Left colon (tissue), 2 donors: ENCODE data around the gene TRIM38. TPM values are rescaled to one million over a fixed set of nuclear protein-coding genes. Genes with fewer than 3 reads are reported as not detected.

Experiments used
- ATAC-seq: fragments of 200-7000 bp; cut with Tn5 transposase; one replicate; pipeline ENCODE4 v1.9.1; 2020; ENCODE audit warnings: mild to moderate bottlenecking, moderate library complexity
- DNase-seq, 2 donors: peaks; one replicate each; pipeline ENCODE4 v3.0.0-alpha.2; 2020
- intact Hi-C, 2 donors: fragments of 100-400 bp; cut with DNase I in 1 of 2; cut with micrococcal nuclease in 1 of 2; formaldehyde crosslinking; loops; one replicate each; pipeline versions ENCODE4 v1.11.2 to v1.14.0; 2022; cut with DNase I, micrococcal nuclease
- total RNA-seq, 2 donors: library from RNA; stranded (reverse); fragmentation: NEBNext Ultra II Directional; extraction: Animal tissue kit (Norgen Biotek cat#: 25700); gene quantifications; one replicate each; pipeline ENCODE4 v1.2.1, GENCODE V29; 2021
- donor health status: DM: no; HTN: no; CAD: no.
- donor health status: DM: yes; HTN: yes; CAD: no.

The TRIM38 gene
- total RNA-seq, 2 donors from 2014 or later = 9.6 to 13.2 TPM

DNA sequence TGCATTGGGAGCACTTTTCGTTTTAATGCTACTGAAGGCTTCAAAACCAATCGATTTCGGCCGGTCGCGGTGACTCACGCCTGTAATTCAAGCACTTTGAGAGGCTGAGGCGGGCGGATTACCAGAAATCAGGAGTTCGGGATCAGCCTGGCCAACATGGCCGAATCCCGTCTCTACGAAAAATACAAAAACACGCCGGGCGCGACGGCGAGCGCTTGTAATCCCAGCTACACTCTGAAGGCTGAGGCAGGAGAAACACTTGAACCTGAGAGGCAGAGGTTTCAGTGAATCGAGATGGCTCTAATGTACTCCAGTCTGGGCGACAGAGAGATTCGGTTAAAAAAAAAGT, 58.4 kb downstream of the TRIM38 start:
- intact Hi-C loops = loop anchor here in 1 of 2 donors (10.0 kb wide), 1 partner anchor 184 kb away; a partner anchor contains a TSS
- DNase-seq (peak; percentile 64 to 74), ATAC-seq (peak; percentile 37)

GRCh38 chr6:26021350-26022131, 58.9 kb downstream of the TRIM38 start:
- intact Hi-C loops = loop anchor here in 1 of 2 donors (10.0 kb wide), 1 partner anchor 183 kb away; a partner anchor contains a TSS
- DNase-seq (peak; percentile 93 to 97), ATAC-seq (peak; percentile 78)

DNA sequence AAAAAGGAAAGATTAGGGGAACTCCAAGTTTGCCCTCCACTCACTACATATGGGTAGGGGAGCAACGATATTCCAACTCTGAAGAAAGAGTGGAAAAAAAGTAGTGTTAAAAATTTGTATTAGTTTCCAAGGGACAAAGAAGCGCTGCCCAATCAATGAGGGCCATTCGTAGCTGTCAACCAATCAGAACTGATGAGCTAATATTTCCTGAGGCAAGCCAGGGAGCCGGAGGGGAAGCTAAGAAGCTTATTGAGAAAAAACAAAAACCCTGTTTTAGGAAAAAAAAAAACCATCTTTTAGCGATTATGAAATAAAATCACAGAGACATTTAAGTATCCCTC, 59.5 kb downstream of the TRIM38 start:
- DNase-seq (peak; percentile 45 to 68), ATAC-seq (no peak)
- intact Hi-C loops = loop anchor here in 1 of 2 donors (10.0 kb wide), 1 partner anchor 183 kb away; a partner anchor contains a TSS

- intact Hi-C loops = loop anchor here in 1 of 2 donors (10.0 kb wide), 1 partner anchor 182 kb away; a partner anchor contains a TSS
- ATAC-seq = no peak
- DNase-seq = no peak
These were observed 60.1 kb downstream of the TRIM38 start for GRCh38 chr6:26022737-26023136.

DNA sequence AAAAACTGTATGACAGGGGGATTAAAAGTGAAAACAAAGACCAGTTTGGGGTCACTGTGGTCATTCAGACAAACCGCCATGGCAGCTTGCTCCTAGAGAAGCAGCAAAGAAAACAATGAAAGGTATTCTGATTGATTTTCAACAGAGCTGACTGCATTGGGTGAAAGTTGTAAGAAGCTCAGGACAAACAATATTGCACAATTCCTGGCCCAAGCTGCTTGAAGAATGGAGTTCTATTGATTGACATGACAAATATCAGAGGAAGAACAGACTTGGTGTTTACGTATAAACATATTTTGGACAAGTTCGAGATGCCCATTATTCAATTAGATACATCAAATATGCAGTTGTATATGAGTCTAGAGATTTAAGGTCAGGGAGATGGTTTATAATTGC, 62.0 kb downstream of the TRIM38 start:
- intact Hi-C loops = loop anchor here in 1 of 2 donors (10.0 kb wide), 1 partner anchor 180 kb away; a partner anchor contains a TSS
- no peak for DNase-seq
- no peak for ATAC-seq

DNA sequence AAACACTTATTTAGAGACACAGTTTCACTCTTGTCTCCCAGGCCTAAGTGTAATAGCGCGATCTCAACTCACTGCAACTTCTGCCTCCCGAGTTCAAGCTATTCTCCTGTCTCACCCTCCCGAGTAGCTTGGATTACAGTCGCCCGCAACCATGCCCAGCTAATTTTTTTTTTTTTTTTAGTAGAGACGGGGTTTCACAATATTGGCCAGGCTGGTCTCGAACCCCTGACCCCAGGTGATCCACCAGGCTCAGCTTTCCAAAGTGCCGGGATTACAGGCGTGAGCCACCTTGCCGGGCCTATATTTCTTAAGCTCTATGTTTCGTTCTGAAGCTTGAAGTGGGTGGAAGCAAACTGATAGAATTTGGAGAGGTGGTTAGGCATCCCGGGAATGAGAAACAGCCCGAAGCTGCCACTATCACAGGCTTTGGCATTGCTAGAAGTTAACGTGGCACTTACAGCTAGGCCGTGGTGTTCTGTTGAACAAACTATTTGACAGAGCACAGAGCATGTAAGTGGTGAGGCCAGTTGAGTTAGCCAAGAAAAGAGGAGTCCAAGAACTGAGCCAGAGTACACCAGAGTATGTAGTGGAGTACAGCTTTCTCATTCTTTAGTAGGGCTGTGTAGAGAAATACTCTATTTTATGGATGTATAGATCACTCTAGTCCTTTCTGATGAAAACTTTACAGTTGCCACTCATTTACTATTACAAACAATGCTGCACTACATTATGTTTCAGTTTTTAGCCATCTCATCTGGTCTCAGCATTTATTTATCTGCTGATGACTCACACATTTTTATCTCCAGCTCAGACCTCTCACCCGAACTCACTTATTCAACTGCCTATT, 62.7 kb downstream of the TRIM38 start:
- no peak for DNase-seq
- ATAC-seq = no peak
- intact Hi-C loops = loop anchor here in 1 of 2 donors (10.0 kb wide), 1 partner anchor 180 kb away; a partner anchor contains a TSS

GRCh38 chr6:26025894-26026832, 63.6 kb downstream of the TRIM38 start:
- intact Hi-C loops = loop anchor here in 1 of 2 donors (10.0 kb wide), 1 partner anchor 179 kb away; a partner anchor contains a TSS
- DNase-seq (peak; percentile 97 to 98), ATAC-seq (peak; percentile 67)

DNA sequence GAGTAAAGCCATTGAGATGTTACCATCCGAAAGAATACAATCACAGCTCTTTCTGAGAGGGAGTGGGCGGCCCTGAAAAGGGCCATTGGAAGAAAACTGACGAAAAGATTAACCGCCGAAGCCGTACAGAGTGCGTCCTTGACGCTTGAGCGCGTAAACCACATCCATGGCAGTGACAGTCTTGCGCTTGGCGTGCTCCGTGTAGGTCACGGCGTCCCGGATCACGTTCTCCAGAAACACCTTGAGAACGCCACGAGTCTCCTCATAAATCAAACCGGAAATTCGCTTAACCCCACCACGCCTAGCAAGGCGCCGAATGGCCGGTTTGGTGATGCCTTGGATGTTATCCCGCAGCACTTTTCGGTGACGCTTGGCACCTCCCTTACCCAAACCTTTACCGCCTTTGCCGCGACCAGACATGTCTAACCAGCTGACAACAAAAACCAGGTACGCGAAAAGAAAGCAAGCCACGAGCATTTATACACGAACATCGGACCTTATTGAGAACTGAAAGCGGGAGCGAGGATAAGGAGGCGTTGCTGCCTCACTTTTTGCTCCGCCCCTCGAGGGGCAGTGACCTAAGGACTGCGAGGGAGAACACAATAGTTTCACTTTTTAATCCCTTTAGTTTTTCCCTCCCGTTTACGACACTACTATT, 64.4 kb downstream of the TRIM38 start:
- DNase-seq (peak; percentile 92 to 96), ATAC-seq (peak; percentile 67)
- intact Hi-C loops = loop anchor here in 1 of 2 donors (10.0 kb wide), 1 partner anchor 178 kb away; a partner anchor contains a TSS

- intact Hi-C loops = loop anchor here in 1 of 2 donors (10.0 kb wide), 1 partner anchor 177 kb away; a partner anchor contains a TSS
- no peak for DNase-seq
- no peak for ATAC-seq
These were observed 65.0 kb downstream of the TRIM38 start for GRCh38 chr6:26027491-26028211.

DNA sequence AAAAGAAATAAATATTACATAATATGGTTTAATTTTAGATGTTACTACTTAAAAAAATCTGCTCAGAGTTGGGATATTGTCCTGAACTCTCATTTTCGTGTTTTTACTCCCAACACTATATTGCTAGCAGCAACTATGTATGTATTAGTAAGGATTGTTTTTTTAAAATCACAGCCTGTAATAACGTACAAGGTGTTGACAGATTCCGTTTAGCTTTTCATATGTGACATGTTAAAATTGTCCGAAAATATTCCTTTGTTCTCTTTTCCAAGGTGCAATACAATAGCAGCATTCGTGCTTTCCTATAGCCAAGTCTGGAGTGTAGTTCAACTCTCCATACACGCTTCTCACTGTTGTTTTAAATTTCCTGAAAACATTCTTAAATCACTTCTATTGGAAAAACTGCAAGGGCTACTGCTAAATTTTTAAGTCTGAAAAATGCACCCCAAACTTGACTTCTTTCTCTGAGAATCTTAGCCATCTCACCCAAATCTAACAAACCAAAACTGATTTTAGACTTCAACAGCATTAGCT, 65.7 kb downstream of the TRIM38 start:
- intact Hi-C loops = loop anchor here in 1 of 2 donors (10.0 kb wide), 1 partner anchor 177 kb away; a partner anchor contains a TSS
- ATAC-seq (no peak), DNase-seq (no peak)

DNA sequence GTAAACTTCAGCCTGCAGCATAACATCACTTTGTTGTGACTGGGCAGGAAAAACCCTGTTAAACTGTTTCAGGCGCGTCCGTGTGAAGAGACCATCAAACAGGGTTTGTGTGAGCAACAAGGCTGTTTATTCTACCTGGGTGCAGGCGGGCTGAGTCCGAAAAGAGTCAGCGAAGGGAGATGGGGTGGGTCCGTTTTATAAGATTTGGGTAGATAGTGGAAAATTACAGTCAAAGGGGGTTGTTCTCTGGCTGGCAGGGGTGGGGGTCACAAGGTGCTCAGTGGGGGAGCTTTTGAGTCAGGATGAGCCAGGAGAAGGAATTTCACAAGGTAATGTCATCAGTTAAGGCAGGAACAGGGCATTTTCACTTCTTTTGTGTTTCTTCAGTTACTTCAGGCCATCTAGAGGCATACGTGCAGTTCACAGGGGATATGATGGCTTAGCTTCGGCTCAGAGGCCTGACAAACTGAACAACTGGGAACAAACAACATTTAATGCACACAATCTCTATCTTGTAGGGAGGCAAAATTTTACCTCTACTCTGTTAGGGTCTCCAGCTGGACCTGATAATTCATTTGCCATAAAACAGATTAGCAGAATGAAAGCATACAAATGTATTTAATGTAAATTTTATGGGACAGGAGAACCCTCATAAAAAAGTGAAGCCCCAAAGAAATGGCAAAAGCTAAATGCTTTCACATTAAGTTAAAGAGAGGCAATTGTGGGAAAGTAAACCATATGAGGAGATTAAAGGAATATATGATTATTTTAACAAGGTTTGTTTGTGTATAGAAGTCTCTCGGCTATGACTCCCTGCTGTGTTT, 66.4 kb downstream of the TRIM38 start:
- intact Hi-C loops = loop anchor here in 1 of 2 donors (10.0 kb wide), 1 partner anchor 176 kb away; a partner anchor contains a TSS

DNA sequence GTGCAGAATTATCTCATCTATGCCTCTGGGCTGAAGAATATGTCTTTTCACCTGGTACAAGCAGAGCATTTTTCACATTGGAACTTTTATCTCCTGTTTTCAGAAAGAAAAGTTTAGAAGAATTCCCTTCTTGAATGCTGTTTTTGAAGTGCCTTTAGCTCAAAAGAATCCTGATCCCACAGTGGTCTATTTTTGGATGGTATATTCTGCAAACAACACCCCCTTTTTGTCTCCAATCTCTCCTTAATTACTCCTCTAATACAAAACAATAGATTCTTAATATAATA, 66.9 kb downstream of the TRIM38 start:
- ATAC-seq (no peak), DNase-seq (no peak)
- intact Hi-C loops = loop anchor here in 1 of 2 donors (10.0 kb wide), 1 partner anchor 175 kb away; a partner anchor contains a TSS

More for the DNA sequence above, 66.4 kb downstream of the TRIM38 start:
- ATAC-seq (no peak), DNase-seq (no peak)

- ATAC-seq (no peak), DNase-seq (no peak)
- intact Hi-C loops = loop anchor here in 1 of 2 donors (10.0 kb wide), 1 partner anchor 175 kb away; a partner anchor contains a TSS
These were observed 67.5 kb downstream of the TRIM38 start for GRCh38 chr6:26029857-26030653.

DNA sequence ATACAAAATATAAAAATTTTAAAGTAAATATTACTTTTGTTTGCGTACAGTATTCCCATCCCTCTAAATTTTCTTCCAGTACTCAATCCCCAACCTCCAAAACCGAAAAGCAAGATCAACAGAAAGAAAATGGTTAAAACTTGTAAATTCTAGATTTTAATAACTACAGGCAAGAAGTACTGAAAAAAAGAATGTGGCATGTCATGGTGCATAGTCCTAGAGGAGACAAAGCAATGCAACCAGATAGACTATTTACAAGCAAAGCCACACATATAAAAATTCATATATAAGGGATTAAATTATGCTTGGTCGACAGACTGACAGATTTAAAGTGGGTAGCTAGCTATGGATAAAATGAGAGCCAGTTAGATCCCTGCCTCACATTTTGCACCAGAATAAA, 68.1 kb downstream of the TRIM38 start:
- intact Hi-C loops = no loop called here
- no peak for DNase-seq

DNA sequence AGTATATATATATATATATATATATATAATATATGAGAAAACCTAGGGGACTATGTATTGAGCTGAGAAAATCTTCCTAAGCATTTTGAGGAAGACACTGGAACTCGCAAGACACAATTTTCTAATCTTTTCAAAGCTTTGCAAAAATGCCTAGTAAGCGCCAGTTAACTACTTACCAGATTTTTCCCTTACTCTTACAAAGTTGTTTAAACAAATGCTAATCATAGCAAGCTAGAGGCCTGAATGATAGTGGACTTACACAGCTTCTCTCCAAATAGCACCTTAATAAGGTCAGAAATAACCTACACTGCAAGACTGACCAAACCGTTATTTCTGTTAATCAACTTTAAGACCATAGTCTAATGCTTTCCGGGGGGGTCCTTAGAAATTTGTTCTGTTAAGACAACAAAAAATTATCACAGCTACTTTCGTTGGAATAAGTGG, 68.6 kb downstream of the TRIM38 start:
- no peak for DNase-seq
- intact Hi-C loops = no loop called here
- ATAC-seq = no peak

More for the DNA sequence above, 68.1 kb downstream of the TRIM38 start:
- ATAC-seq = no peak
